CD8-positive, alpha-beta memory T cell (primary cell): ENCODE results near the gene CORO7. TPM values are rescaled to one million over a fixed set of nuclear protein-coding genes. Genes with fewer than 3 reads are reported as not detected.

Experiments
- CTCF ChIA-PET: fragments of 350-600 bp; sonication (Branson Sonifier 250); formaldehyde crosslinking; loops from one replicate; lab custom pipeline; 2021; ENCODE audit warnings: antibody characterized with exemption; lab: Charles Lee
- POLR2A ChIA-PET: fragments of 350-600 bp; sonication (Branson Sonifier 250); formaldehyde crosslinking; loops from one replicate; lab custom pipeline; 2021; ENCODE audit warnings: antibody characterized with exemption; lab: Charles Lee
- DNase-seq, 5 donors: peaks; one replicate each; pipeline versions ENCODE4 v3.0.0 to v3.0.0-alpha.2; 2020 to 2022; ENCODE audit warnings: mixed read lengths in 1 of 5
- H3K27ac ChIP-seq: one replicate; pipeline ENCODE4 v1.7.0; 2013; ENCODE audit warnings: low read depth, mild to moderate bottlenecking, low read length, moderate library complexity
- H3K27me3 ChIP-seq: 2 replicates; pipeline ENCODE4 v1.7.0; 2013; ENCODE audit warnings: low read length, mild to moderate bottlenecking; ENCODE audit not compliant: insufficient read depth, poor library complexity, severe bottlenecking
- H3K36me3 ChIP-seq: 2 replicates; pipeline ENCODE4 v1.7.0; 2013; ENCODE audit warnings: mild to moderate bottlenecking, low read length, moderate library complexity; ENCODE audit not compliant: insufficient read depth
- H3K4me1 ChIP-seq: 2 replicates; pipeline ENCODE4 v1.7.0; 2013; ENCODE audit warnings: mild to moderate bottlenecking, low read length, moderate library complexity; ENCODE audit not compliant: insufficient read depth
- H3K4me3 ChIP-seq: 2 replicates; pipeline ENCODE4 v1.7.0; 2013; ENCODE audit warnings: mild to moderate bottlenecking, low read length
- H3K9me3 ChIP-seq: 2 replicates; pipeline ENCODE4 v1.7.0; 2013; ENCODE audit warnings: mild to moderate bottlenecking, low read length
- H3K27ac Mint-ChIP-seq, 8 donors: one replicate each; pipeline ENCODE4 v1.8.0; 2020 to 2021; ENCODE audit warnings: mixed read lengths in 8 of 8, mild to moderate bottlenecking in 6 of 8, inconsistent platforms in 3 of 8, moderate library complexity in 3 of 8
- H3K27me3 Mint-ChIP-seq, 2 donors: one replicate each; pipeline ENCODE4 v1.8.0; 2020 to 2021; ENCODE audit warnings: mixed read lengths in 2 of 2, mild to moderate bottlenecking in 1 of 2, moderate library complexity in 1 of 2
- H3K36me3 Mint-ChIP-seq, 3 donors: one replicate each; pipeline ENCODE4 v1.8.0; 2020 to 2021; ENCODE audit warnings: mixed read lengths in 3 of 3, inconsistent platforms in 1 of 3, mild to moderate bottlenecking in 1 of 3
- H3K4me1 Mint-ChIP-seq, 3 donors: one replicate each; pipeline ENCODE4 v1.8.0; 2020 to 2021; ENCODE audit warnings: mixed read lengths in 3 of 3, inconsistent platforms in 1 of 3, mild to moderate bottlenecking in 1 of 3
- H3K4me3 Mint-ChIP-seq, 7 donors: one replicate each; pipeline ENCODE4 v1.8.0; 2020 to 2021; ENCODE audit warnings: mixed read lengths in 7 of 7, mild to moderate bottlenecking in 6 of 7, moderate library complexity in 4 of 7, inconsistent platforms in 2 of 7
- H3K9me3 Mint-ChIP-seq, 5 donors: one replicate each; pipeline ENCODE4 v1.8.0; 2020 to 2022; ENCODE audit warnings: mixed read lengths in 5 of 5, mild to moderate bottlenecking in 3 of 5, moderate library complexity in 2 of 5, inconsistent platforms in 1 of 5
- polyA plus RNA-seq: library from polyadenylated mRNA; unstranded; fragments of 300-500 nt; fragmentation: Illumina TruSeq; gene quantifications from one replicate; pipeline ENCODE4 v1.2.3, GENCODE V29; 2021
- total RNA-seq, 2 experiments: library from RNA; stranded (reverse); gene quantifications; one replicate each; pipeline ENCODE4 v1.2.3, GENCODE V29; 2021

CORO7 gene
- total and polyA plus RNA-seq, 3 experiments from 2014 or later, result 92.0 to 129 (median 96.3) TPM

DNA sequence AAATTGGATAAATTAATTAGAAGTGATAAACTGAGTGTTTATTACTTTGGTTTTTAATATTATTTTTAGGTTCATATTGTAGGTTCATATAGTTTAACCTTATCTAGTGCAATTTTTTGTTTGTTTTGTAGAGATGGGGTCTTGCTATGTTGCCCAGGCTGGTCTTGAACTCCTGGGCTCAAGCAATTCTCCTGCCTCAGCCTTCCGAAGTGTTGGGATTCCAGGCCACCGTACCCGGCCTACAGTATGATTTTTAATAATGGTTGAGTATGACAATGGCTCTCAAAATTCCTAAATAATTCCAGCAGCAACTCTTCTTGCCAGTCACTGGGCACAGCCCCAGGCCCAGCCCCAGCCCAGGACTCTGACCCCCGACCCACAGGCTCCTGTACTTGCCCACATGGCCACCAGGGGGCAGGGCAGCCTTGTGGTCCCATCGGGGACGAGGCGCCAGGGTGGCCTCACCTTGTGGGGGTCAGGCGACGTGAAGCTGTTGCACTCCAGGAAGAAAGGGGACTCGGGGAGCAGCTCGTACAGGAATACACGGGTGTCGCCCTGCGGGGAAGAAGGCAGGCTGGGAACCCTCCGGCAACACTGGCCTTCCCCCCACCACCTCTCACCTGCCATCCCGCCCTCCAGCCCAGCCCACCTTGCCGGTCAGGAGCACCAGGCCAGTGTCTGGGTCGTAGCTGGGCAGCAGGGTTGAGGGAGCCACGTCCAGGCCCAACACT lies 57.4 kb downstream of the CORO7 start:
- Mint-ChIP-seq H3K4me1 (peaks cover 0 to 3% (median 0%) of the 10 kb centered on the region in 3 donors), H3K4me3 (no peak overlapping the region), H3K27ac (peak overlapping the region in 5 of 8 donors; percentile 43 to 85 (median 83)), H3K27me3 (no peaks in the 10 kb centered on the region), H3K36me3 (peaks cover 0 to 81% (median 3%) of the 10 kb centered on the region in 3 donors), H3K9me3 (no peaks in the 10 kb centered on the region)
- DNase-seq, result peak; percentile 51 to 80 (median 63)
- H3K27me3 ChIP-seq, result no peaks in the 10 kb centered on the region
- ChIA-PET POLR2A (interaction anchor here (0.6 kb wide), 1 partner anchor 86 kb away, joined by 5 read pairs; the partner anchor contains the start of gene TFAP4), CTCF (interaction anchor here (0.6 to 1.8 kb wide), 14 partner anchors 9 to 319 kb away, joined by 3 to 7 read pairs (median 4); no protein-coding TSS in a partner anchor)
- H3K4me1 ChIP-seq, result no peaks in the 10 kb centered on the region
- H3K27ac ChIP-seq, result no peak overlapping the region
- peaks cover 37% of the 10 kb centered on the region for H3K36me3 ChIP-seq
- no peaks in the 10 kb centered on the region for H3K9me3 ChIP-seq
- no peak overlapping the region for H3K4me3 ChIP-seq

DNA sequence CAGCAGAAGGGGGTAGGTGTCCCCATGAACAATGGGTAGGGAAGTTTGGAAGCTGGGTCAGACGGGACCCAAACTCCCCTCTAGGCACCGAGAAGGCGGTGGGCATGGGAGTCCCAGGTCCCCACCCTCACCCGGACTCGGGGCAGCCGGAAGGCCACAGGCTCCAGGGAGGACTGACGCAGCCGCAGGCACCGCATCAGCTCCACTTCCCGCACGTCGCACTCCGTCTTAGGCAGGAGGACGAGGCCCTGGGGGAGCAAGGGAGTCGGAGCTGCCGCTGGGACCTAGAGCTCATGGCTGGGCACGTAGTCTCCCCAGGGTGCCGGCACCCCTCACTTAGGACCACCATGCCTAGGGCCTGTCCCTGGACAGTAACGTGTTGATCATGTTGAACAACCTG lies 58.2 kb downstream of the CORO7 start:
- DNase-seq, result no peak
- H3K27me3 ChIP-seq, result no peaks in the 10 kb centered on the region
- no peaks in the 10 kb centered on the region for H3K9me3 ChIP-seq
- ChIA-PET CTCF (interaction anchor here (0.9 to 1.8 kb wide), 4 partner anchors 8 to 171 kb away, joined by 3 to 7 read pairs (median 5); no protein-coding TSS in a partner anchor), POLR2A (no interaction called here)
- H3K4me3 ChIP-seq, result no peak overlapping the region
- H3K4me1 ChIP-seq, result no peaks in the 10 kb centered on the region
- H3K27ac Mint-ChIP-seq, result peak overlapping the region in 1 of 8 donors; percentile 82
- peaks cover 0 to 80% (median 3%) of the 10 kb centered on the region in 3 donors for H3K36me3 Mint-ChIP-seq
- no peaks in the 10 kb centered on the region for H3K9me3 Mint-ChIP-seq
- H3K36me3 ChIP-seq, result peaks cover 37% of the 10 kb centered on the region
- H3K4me3 Mint-ChIP-seq, result no peak overlapping the region
- H3K27ac ChIP-seq, result no peak overlapping the region
- peaks cover 0 to 3% (median 0%) of the 10 kb centered on the region in 3 donors for H3K4me1 Mint-ChIP-seq
- H3K27me3 Mint-ChIP-seq, result peaks cover 0 to 3% of the 10 kb centered on the region in 2 donors

DNA sequence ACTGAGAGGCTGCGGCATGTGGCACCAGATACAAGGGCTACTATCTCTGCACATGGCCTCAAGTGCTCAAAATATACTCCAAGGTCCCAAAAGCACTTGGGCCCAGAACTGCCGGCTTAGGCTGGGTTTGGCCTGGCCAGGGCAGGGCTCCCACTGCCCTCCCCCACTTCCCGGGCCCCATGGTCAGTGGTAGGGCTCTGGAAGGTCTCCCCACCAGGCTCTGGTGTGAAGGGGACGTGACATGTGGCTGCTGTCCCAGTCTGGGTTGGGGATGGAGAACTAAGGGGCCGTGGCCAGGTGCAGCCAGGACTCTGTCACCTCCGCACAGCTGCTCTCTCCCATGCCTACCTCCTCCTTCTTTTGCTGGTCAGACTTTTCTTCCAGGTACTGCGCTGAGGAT lies 59.6 kb downstream of the CORO7 start:
- peaks cover 24% of the 10 kb centered on the region for H3K36me3 ChIP-seq
- peaks cover 0 to 66% (median 3%) of the 10 kb centered on the region in 3 donors for H3K36me3 Mint-ChIP-seq
- ChIA-PET CTCF (no interaction called here), POLR2A (no interaction called here)
- no peak overlapping the region for H3K27ac ChIP-seq
- peaks cover 2% of the 10 kb centered on the region for H3K4me1 ChIP-seq
- H3K9me3 Mint-ChIP-seq, result no peaks in the 10 kb centered on the region
- H3K27me3 ChIP-seq, result no peaks in the 10 kb centered on the region
- no peak for DNase-seq
- H3K9me3 ChIP-seq, result no peaks in the 10 kb centered on the region
- no peak overlapping the region for H3K27ac Mint-ChIP-seq
- H3K27me3 Mint-ChIP-seq, result peaks cover 0 to 3% of the 10 kb centered on the region in 2 donors
- no peak overlapping the region for H3K4me3 ChIP-seq
- H3K4me3 Mint-ChIP-seq, result peak overlapping the region in 1 of 7 donors; percentile 18
- peaks cover 0 to 3% (median under 1%) of the 10 kb centered on the region in 3 donors for H3K4me1 Mint-ChIP-seq

DNA sequence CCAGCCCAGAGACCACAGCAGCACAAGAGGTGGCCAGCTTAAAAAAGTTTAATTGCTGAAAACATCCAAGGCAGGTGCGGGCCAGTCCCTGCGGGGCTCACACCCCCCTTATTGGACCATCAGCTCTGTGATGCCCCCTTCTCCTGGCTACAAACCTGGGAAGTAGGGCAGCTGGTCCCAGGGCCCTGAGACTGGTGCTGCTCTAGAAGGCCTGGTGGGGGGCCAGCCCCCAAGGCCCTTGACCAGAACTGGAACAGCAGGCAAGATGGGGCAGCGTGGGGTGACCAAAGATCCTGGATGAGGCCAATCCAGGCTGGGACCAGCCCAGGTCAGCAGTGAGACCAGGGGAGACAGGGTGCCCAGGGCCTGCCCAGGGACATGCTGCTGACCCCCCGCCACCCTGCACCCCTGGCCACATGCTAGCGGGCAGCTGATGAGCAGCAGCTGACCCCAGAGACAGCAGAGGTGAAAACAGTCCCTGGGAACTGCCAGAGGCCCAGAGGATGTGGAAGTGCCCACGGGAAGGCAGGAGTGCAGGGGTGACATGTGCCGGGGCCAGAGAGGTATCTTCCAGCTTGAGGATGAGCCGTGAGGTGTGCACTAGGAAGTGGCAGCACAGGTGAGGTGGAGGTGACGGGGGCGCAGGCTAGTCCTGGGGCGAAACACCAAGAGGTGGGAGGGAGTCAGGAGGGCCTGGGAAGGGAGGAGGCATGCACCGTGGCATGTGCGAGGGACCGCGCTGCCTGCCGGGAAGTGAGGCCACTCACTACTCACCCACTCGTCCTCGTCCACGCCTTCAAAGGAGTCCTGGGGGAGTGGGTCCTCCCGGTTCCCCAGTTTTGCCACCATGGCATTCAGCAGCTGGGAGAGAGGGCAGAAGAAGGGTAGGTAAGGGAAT lies 61.6 kb downstream of the CORO7 start:
- Histone ChIP-seq H3K27me3 (no peaks in the 10 kb centered on the region), H3K9me3 (no peaks in the 10 kb centered on the region), H3K27ac (no peak overlapping the region), H3K4me1 (peaks cover 10% of the 10 kb centered on the region), H3K4me3 (no peak overlapping the region), H3K36me3 (peaks cover 10% of the 10 kb centered on the region)
- ChIA-PET POLR2A (no interaction called here), CTCF (interaction anchor here (0.7 kb wide), 1 partner anchor 82 kb away, joined by 3 read pairs; the partner anchor contains the start of gene TFAP4)
- Mint-ChIP-seq H3K27me3 (peaks cover 0 to 3% of the 10 kb centered on the region in 2 donors), H3K4me1 (peaks cover 13 to 17% (median 14%) of the 10 kb centered on the region in 3 donors), H3K27ac (peak overlapping the region in 3 of 8 donors; percentile 32 to 74 (median 39)), H3K4me3 (no peak overlapping the region), H3K36me3 (peaks cover 0 to 52% (median 3%) of the 10 kb centered on the region in 3 donors), H3K9me3 (no peaks in the 10 kb centered on the region)
- no peak for DNase-seq

DNA sequence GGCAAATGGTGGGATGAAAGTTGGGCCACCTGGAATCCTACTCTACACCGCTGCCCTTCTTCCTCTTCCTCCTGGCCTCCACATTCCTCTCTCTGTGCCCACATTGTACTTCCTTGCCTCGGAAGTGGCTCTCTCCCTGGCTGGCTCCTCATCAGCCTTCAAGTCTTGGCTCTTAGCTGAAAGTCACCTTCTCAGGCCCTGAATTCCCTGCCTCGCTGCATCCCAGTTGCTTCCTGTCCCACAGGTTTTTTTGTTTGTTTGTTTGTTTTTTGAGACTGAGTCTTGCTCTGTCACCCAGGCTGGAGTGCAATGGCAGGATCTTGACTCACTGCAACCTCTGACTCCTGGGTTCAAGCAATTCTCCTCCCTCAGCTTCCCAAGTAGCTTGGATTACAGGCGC lies 62.7 kb downstream of the CORO7 start:
- H3K27ac Mint-ChIP-seq, result peak overlapping the region in 4 of 8 donors; percentile 19 to 79 (median 60)
- peaks cover 0 to 44% (median 0%) of the 10 kb centered on the region in 3 donors for H3K36me3 Mint-ChIP-seq
- peaks cover 16% of the 10 kb centered on the region for H3K4me1 ChIP-seq
- ChIA-PET CTCF (interaction anchor here (1.7 kb wide), 1 partner anchor 23 kb away, joined by 4 read pairs; no protein-coding TSS in a partner anchor), POLR2A (no interaction called here)
- peaks cover 0 to 3% of the 10 kb centered on the region in 2 donors for H3K27me3 Mint-ChIP-seq
- peaks cover 10 to 19% (median 14%) of the 10 kb centered on the region in 3 donors for H3K4me1 Mint-ChIP-seq
- peaks cover 4% of the 10 kb centered on the region for H3K36me3 ChIP-seq
- H3K9me3 Mint-ChIP-seq, result no peaks in the 10 kb centered on the region
- H3K4me3 Mint-ChIP-seq, result peak overlapping the region in 3 of 7 donors; percentile 8 to 36 (median 16)
- H3K27me3 ChIP-seq, result no peaks in the 10 kb centered on the region
- H3K27ac ChIP-seq, result no peak overlapping the region
- no peak overlapping the region for H3K4me3 ChIP-seq
- no peaks in the 10 kb centered on the region for H3K9me3 ChIP-seq
- DNase-seq, result no peak

DNA sequence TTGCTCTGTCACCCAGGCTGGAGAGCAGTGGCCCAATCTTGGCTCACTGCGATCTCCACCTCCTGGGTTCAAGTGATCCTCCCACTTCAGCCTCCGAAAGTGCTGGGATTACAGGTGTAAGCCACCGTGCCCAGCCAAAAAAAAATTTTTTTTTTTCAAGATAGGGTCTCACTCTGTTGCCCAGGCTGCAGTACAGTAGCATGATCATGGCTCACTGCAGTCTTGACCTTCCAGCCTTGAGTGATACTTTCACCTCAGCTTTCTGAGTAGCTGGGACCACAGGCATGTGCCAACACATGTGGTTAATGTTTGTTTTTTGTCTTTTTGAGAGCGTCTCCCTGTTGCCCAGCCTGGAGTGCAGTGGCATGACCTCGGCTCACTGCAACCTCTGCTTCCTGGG lies 63.6 kb downstream of the CORO7 start:
- ChIA-PET POLR2A (no interaction called here), CTCF (interaction anchor here (1.7 kb wide), 1 partner anchor 22 kb away, joined by 4 read pairs; no protein-coding TSS in a partner anchor)
- Mint-ChIP-seq H3K36me3 (peaks cover 0 to 40% (median 0%) of the 10 kb centered on the region in 3 donors), H3K27ac (no peak overlapping the region), H3K4me1 (peaks cover 15 to 27% (median 19%) of the 10 kb centered on the region in 3 donors), H3K27me3 (peaks cover 0 to 3% of the 10 kb centered on the region in 2 donors), H3K9me3 (no peaks in the 10 kb centered on the region), H3K4me3 (peak overlapping the region in 1 of 7 donors; percentile 13)
- H3K4me3 ChIP-seq, result no peak overlapping the region
- H3K27ac ChIP-seq, result no peak overlapping the region
- H3K27me3 ChIP-seq, result no peaks in the 10 kb centered on the region
- H3K4me1 ChIP-seq, result peaks cover 16% of the 10 kb centered on the region
- H3K9me3 ChIP-seq, result no peaks in the 10 kb centered on the region
- H3K36me3 ChIP-seq, result no peaks in the 10 kb centered on the region
- DNase-seq, result no peak

DNA sequence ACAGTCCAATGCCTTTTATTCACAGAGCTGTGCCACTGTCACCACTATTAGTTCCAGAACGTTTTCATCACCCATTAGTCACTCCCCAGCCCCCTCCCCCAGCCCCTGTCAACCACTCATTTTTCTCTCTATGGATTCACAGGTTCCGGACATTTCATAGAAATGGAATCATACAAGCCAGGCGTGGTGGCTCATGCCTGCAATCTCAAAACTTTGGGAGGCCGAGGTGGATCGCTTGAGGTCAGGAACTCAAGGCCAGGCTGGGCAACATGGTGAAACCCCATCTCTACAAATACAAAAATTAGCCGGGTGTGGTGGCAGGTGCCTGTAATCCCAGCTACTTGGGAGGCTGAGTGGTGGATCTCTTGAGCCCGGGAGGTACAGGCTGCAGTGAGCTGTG lies 64.5 kb downstream of the CORO7 start:
- Mint-ChIP-seq H3K27ac (peak overlapping the region in 7 of 8 donors; percentile 80 to 99 (median 91)), H3K36me3 (peaks cover 0 to 35% (median 0%) of the 10 kb centered on the region in 3 donors), H3K4me3 (peak overlapping the region; percentile 91 to 99 (median 93)), H3K27me3 (peaks cover 0 to 3% of the 10 kb centered on the region in 2 donors), H3K4me1 (peaks cover 19 to 36% (median 24%) of the 10 kb centered on the region in 3 donors), H3K9me3 (no peaks in the 10 kb centered on the region)
- DNase-seq, result no peak
- H3K27me3 ChIP-seq, result no peaks in the 10 kb centered on the region
- H3K9me3 ChIP-seq, result no peaks in the 10 kb centered on the region
- H3K4me3 ChIP-seq, result no peak overlapping the region
- POLR2A ChIA-PET, result interaction anchor here (0.6 to 1.2 kb wide), 4 partner anchors 40 to 264 kb away, joined by 3 to 4 read pairs (median 3); no protein-coding TSS in a partner anchor
- H3K36me3 ChIP-seq, result no peaks in the 10 kb centered on the region
- H3K27ac ChIP-seq, result no peak overlapping the region
- CTCF ChIA-PET, result interaction anchor here (1.0 to 1.8 kb wide), 5 partner anchors 14 to 63 kb away, joined by 3 to 7 read pairs (median 4); no protein-coding TSS in a partner anchor
- peaks cover 16% of the 10 kb centered on the region for H3K4me1 ChIP-seq
